Activated gamma-delta T cell treated with anti-CD3 and anti-CD28 coated beads, Interleukin-2, amount 50 U/mL, for 16 hours (primary cell): Measurements from ENCODE around the gene TARS1.

ENCODE experiments used
- DNase-seq: peaks from one replicate; pipeline ENCODE4 v3.0.0-alpha.2; 2020; ENCODE audit warnings: low read depth

Gene TARS1

DNA sequence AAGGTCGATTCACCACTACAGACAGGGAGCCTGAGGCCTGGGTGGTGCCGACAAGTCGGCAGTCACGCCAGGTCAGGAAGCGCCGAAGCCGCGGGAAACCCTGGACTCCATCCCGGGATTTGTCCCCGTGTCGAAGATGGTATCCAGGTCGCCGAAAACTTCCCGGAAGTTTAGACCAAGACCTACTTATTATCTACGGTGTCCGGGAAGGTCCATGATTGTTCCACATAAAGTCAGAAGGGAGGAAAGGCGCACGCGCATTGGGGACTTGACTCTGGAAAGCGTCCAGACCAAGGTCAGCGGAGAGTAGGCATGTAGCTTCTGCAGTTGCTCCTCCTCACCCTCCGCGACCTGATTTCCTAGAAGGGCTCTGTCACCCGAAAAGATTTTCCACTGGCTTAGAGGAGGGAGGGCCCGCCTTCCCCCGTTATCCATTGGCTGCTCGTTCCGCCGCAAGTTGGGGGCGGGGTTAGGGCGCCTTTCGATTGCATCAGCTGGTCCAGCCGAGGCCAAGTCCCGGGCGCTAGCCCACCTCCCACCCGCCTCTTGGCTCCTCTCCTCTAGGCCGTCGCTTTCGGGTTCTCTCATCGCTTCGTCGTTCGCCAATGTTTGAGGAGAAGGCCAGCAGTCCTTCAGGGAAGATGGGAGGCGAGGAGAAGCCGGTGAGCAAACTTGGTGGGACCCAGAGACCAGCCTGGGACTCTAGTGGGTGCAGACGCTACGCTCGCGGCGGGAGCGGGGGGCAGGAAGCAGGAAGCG, at the start of gene TARS1:
Gene TARS1 (plus strand): TSS at position 484 of the 759 bp plus-strand sequence. CDS start 122 bp downstream, at position 606.
- peak; percentile 91 for DNase-seq

GRCh38 chr5:33398501-33398900, 42.3 kb upstream of the TARS1 start:
- DNase-seq = no peak

DNA sequence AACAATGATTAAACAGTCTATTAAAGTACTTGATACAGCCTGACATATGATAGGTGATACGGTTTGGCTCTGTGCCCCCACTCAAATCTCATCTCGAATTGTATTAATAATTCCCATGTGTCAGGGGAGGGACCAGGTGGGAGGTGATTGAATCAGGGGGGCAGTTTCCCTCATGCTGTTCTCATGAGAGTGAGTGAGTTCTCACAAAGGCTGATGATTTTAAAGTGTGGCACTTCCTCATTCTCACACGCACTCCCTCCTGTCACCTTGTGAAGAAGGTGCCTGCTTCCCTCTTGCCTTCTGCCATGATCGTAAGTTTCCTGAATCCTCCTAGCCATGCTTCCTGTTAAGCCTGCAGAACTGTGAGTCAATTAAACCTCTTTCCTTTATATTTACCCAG, 40.1 kb upstream of the TARS1 start:
- no peak for DNase-seq

GRCh38 chr5:33401482-33402390, 39.0 kb upstream of the TARS1 start:
- no peak for DNase-seq

- DNase-seq = no peak
Observed at GRCh38 chr5:33403187-33403586, 37.6 kb upstream of the TARS1 start.

DNA sequence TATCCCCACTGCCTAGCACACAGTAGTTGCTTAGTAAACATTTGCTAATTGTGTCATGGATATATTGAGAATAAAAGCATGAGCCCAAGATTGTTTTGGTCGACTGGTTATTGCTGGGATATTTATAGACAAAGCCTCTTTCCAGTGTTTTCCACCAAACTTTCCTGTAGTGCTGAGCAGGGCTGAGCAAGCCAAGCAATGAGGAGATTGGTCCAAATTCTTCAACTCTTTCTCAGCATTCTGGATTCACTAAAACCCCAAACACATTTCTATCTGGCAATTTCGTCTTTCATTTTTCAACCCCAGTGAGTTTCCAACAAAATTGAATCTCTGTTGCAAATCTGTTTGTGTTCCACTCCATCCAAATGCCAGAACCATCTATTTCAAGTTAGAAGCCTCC, 31.9 kb upstream of the TARS1 start:
- DNase-seq = no peak

GRCh38 chr5:33409435-33410170, 31.2 kb upstream of the TARS1 start:
- no peak for DNase-seq

GRCh38 chr5:33410221-33410620, 30.5 kb upstream of the TARS1 start:
- DNase-seq = no peak

GRCh38 chr5:33411498-33411897, 29.3 kb upstream of the TARS1 start:
- no peak for DNase-seq

- no peak for DNase-seq
Observed at GRCh38 chr5:33415811-33416354, 24.9 kb upstream of the TARS1 start.

GRCh38 chr5:33417632-33418031, 23.1 kb upstream of the TARS1 start:
- DNase-seq = no peak

DNA sequence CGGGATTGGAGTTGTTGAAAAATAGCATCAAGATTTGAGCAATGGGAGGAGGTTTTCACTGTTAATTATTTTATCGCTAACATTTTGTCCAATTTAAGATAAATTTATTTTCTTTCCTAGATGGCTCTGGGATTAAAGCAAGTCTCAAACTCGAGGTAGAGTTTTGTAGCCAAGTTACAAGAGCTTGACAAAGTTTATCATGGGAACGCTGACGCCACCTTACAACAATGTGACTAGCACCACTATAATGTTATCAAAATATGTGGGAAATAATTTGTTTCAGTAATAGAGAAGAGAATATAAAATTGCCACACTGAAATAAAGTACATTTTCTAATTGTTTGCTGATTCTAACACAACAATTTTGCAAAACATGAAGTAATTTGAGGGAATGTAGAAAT, 19.8 kb upstream of the TARS1 start:
- no peak for DNase-seq

DNA sequence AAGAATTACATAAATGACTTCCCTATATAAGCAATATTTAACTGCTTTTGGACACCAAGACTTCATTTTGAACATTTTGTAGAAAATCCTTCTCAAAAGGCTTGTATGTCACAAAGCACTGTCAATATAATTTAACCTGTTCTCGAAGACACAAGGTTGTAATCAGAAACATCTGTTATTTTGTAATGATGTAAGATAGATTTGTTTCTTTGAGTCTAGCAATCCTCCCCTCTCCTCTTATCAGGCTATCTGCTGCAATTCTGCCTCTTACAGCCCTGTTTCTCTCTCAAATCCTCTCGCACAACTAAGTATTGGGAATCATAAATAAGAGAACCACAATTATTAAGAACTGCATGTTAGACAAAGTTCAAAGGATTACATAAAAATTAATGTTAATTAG, 18.6 kb upstream of the TARS1 start:
- DNase-seq = no peak

DNA sequence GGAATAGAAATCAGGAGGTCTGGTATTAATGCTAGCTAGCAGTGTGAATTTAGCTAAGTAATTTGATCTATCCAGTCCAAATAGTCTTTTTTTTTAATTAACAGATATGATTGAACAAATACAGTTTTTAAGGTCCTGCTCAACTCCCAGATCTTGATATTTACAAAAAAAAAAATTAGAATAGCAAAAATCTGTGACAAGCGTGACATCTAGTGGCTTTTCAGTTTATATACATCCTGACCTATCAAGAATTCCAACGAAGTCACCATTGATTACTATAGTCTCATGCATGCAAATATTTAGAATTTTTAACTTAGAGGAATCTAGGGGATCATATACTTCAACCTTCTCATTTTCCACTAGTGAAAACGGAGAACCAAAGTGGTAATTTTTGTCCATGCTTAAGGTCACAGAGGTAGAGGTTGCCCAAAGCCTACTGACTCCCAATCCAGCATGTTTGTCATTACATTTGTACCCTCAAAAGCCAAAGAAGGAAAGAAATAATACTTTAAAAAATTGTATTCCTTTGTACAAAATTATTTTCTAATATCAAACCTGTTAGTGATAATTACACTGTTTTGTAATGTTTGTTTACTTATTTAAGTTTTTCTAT, 17.6 kb upstream of the TARS1 start:
- DNase-seq = no peak

DNA sequence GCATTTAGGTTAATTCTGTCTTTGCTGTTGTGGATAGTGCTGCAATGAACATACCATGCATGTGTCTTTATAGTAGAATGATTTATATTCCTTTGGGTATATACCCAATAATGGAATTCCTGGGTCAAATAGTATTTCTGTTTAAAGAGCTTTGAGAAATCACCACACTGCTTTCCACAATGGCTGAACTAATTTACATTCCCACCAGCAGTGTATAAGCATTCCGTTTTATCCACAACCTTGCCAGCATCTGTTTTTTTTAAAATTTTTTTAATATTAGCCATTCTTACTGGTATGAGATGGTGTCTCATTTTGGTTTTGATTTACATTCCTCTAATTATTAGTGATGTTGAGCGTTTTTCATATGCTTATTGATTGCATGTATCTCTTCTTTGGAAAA, 15.5 kb upstream of the TARS1 start:
- no peak for DNase-seq

DNA sequence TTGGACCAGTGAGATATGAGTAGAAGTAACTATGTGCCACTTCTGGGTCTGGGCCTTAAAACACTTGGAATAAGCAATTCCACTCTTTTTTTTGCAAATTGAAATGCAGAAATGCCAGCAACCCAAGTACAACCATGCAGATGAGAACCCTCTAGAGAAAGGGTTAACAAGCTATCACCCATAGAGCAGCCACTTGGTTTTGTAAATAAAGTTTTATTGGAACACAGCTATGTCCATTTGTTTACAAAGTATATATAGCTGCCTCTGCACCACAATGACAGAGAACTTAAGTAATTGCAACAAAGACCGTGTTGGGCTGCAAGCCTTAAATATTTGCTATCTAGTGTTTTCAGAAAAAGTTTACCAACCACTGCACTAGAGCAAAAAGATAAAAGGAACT, 9.8 kb upstream of the TARS1 start:
- no peak for DNase-seq

GRCh38 chr5:33432656-33433055, 8.1 kb upstream of the TARS1 start:
- DNase-seq = no peak

DNA sequence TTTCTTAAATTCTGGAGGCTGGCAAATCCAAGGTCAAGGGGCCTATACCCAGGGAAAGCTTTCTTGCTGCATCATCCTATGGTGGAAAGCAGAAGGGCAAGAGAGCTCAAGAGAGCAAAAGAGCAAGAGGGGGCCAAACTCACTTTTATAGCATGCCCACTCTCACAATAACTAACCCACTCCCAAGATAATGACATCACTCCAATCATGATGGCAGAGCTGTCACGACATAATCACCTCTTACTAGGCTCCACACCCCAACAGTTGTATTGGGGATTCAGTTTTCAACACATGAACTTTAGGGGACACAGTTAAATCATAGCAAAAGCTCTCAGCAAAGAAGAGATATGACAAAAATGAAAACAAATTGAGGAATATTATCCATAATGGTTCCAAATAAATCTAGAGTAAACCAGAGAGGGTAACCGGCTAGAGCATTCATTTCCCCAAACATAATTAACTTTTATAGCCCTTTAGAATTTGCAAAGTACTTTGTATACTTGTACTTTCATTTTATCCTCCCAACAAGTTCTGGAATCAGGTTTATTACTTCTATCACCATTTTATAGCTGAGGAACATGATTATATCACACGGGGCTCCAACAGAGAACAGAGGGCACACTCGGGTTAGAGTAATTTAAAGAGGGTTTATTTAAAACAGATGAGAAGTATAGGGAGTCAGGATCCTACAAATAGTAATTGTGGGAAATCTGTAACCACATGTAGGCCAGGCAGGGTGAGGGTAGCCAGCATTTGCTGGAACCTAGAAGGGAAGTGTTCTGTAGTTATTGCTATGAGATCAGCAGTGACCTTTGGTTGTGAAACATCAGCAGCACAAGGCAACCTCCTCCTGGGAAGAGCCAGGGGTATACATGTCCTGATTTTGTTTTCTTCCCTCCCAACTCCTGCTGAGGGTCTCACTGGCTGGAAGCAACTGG, 7.2 kb upstream of the TARS1 start:
- no peak for DNase-seq

- DNase-seq = peak; percentile 51
Observed at GRCh38 chr5:33435893-33436490, 4.8 kb upstream of the TARS1 start.

DNA sequence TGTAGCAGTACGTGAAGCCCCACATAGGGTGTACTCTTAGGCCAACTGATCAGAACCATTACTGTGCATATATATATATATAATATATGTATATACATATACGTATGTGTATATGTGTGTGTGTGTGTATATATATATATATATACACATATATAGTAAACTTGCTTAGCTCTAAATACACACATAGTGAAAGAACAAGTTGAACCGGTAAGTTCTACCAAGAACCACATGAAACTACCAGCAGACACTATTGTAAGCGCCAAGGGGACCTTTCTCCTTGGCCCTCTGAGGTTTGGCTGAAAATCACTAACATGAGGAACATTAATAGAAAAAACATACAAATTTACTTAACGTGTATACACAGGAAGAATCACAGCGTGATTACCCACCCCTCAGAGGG, 1.8 kb upstream of the TARS1 start:
- no peak for DNase-seq
